ENCODE results near the gene HSPA1L. TPM values are rescaled to one million over a fixed set of nuclear protein-coding genes. Genes with fewer than 3 reads are reported as not detected.

The HSPA1L gene
- total RNA-seq, 1 donor from 2014 or later = 2.0 TPM

- DNase-seq (no peak), ATAC-seq (ENCODE audit: poor library complexity) (no peak)
- intact Hi-C loops (cut with DNase I) = no loop called here
These were observed 54.3 kb downstream of the HSPA1L start for GRCh38 chr6:31760790-31761189.

Other genes starting within 250 kb of the HSPA1L start
- not detected for gene LTA, start 243.0 kb downstream of the HSPA1L start, total RNA-seq
- gene TNF, start 239.7 kb downstream of the HSPA1L start, total RNA-seq = 0.59 TPM
- gene LTB, start 232.9 kb downstream of the HSPA1L start, total RNA-seq = not detected
- gene LST1, start 229.0 kb downstream of the HSPA1L start, total RNA-seq = 5.5 TPM
- gene NCR3, start 222.3 kb downstream of the HSPA1L start, total RNA-seq = not detected
- gene AIF1, start 200.0 kb downstream of the HSPA1L start, total RNA-seq = 17.7 TPM
- gene PRRC2A, start 194.6 kb downstream of the HSPA1L start, total RNA-seq = 69.1 TPM
- gene BAG6, start 162.6 kb downstream of the HSPA1L start, total RNA-seq = 253 TPM
- 1.9 TPM for gene APOM, start 159.4 kb downstream of the HSPA1L start, total RNA-seq
- 16.5 TPM for gene C6orf47, start 154.5 kb downstream of the HSPA1L start, total RNA-seq
- gene GPANK1, start 150.3 kb downstream of the HSPA1L start, total RNA-seq = 19.2 TPM
- gene CSNK2B, start 149.2 kb downstream of the HSPA1L start, total RNA-seq = 95.1 TPM
- 2.8 TPM for gene LY6G5B, start 145.3 kb downstream of the HSPA1L start, total RNA-seq
- gene LY6G5C, start 134.2 kb downstream of the HSPA1L start, total RNA-seq = 1.3 TPM
- gene ABHD16A, start 112.0 kb downstream of the HSPA1L start, total RNA-seq = 27.9 TPM
- gene LY6G6F, start 108.4 kb downstream of the HSPA1L start, total RNA-seq = not detected
- not detected for gene LY6G6D, start 99.9 kb downstream of the HSPA1L start, total RNA-seq
- not detected for gene LY6G6C, start 93.5 kb downstream of the HSPA1L start, total RNA-seq
- gene MPIG6B, start 91.9 kb downstream of the HSPA1L start, total RNA-seq = 0.13 TPM
- gene DDAH2, start 86.0 kb downstream of the HSPA1L start, total RNA-seq = 32.9 TPM
- 86.8 TPM for gene CLIC1, start 78.8 kb downstream of the HSPA1L start, total RNA-seq
- gene MSH5, start 75.3 kb downstream of the HSPA1L start, total RNA-seq = 1.8 TPM
- 0.86 TPM for gene SAPCD1, start 52.6 kb downstream of the HSPA1L start, total RNA-seq
- 9.5 TPM for gene VWA7, start 38.0 kb downstream of the HSPA1L start, total RNA-seq
- gene VARS1, start 19.5 kb downstream of the HSPA1L start, total RNA-seq = 22.1 TPM
- 23.0 TPM for gene LSM2, start 8.3 kb downstream of the HSPA1L start, total RNA-seq
- 324 TPM for gene HSPA1A, start 260 bp upstream of the HSPA1L start, total RNA-seq
- 236 TPM for gene HSPA1B, start 12.5 kb upstream of the HSPA1L start, total RNA-seq
- gene NEU1, start 47.5 kb upstream of the HSPA1L start, total RNA-seq = 24.1 TPM
- not detected for gene SLC44A4, start 63.7 kb upstream of the HSPA1L start, total RNA-seq
- 15.5 TPM for gene EHMT2, start 82.4 kb upstream of the HSPA1L start, total RNA-seq
- 3.1 TPM for gene ZBTB12, start 86.8 kb upstream of the HSPA1L start, total RNA-seq
- gene C2, start 112.4 kb upstream of the HSPA1L start, total RNA-seq = 7.6 TPM
- gene CFB, start 130.8 kb upstream of the HSPA1L start, total RNA-seq = 5.5 TPM
- 39.6 TPM for gene NELFE, start 143.7 kb upstream of the HSPA1L start, total RNA-seq
- gene SKIC2, start 143.9 kb upstream of the HSPA1L start, total RNA-seq = 33.6 TPM
- gene DXO, start 156.9 kb upstream of the HSPA1L start, total RNA-seq = 7.5 TPM
- gene C4A, start 166.8 kb upstream of the HSPA1L start, total RNA-seq = 61.5 TPM
- 58.3 TPM for gene C4B, start 199.5 kb upstream of the HSPA1L start, total RNA-seq
- gene CYP21A2, start 223.1 kb upstream of the HSPA1L start, total RNA-seq = not detected